Measurements from ENCODE around the gene CBLC. TPM values are rescaled to one million over a fixed set of nuclear protein-coding genes. Genes with fewer than 3 reads are reported as not detected.

CBLC gene
- total and polyA plus RNA-seq, 10 of the 15 experiments (the other 5 are each of a cell fraction or from before 2014, with no cell fraction given), result not detected

GRCh38 chr19:44795398-44795987 lies 17.8 kb downstream of the CBLC start (continued):
- TF ChIP-seq, protein P1, sequence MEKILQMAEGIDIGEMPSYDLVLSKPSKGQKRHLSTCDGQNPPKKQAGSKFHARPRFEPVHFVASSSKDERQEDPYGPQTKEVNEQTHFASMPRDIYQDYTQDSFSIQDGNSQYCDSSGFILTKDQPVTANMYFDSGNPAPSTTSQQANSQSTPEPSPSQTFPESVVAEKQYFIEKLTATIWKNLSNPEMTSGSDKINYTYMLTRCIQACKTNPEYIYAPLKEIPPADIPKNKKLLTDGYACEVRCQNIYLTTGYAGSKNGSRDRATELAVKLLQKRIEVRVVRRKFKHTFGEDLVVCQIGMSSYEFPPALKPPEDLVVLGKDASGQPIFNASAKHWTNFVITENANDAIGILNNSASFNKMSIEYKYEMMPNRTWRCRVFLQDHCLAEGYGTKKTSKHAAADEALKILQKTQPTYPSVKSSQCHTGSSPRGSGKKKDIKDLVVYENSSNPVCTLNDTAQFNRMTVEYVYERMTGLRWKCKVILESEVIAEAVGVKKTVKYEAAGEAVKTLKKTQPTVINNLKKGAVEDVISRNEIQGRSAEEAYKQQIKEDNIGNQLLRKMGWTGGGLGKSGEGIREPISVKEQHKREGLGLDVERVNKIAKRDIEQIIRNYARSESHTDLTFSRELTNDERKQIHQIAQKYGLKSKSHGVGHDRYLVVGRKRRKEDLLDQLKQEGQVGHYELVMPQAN (conservative IDR thresholded peaks at IDR 0.05), result no peak

DNA sequence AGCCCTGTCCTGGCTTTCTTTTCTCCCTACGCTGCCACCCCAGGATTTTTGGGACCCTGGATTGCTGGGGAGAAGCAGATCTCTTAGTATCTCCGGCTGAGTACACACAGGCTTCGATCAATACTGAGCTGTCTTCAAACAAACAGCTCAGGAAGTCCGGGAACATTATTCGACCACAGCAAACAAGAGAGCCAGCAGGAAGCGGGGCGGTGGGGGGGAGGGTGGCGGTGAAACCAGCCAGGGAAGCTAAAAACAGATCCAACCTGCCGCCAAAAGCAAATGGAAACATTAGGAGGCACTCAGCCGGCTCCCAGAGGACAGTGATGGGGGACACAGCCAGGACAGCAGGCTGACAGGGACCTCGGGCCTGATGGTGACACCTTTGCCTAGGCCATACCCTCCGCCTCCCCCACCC lies 19.0 kb downstream of the CBLC start:
- ATAC-seq (no peak), FAIRE-seq (no peak)
- TF ChIP-seq RUNX3 (IDR thresholded peaks at IDR 0.05; ENCODE audit: low read length), result 0 out of 2 replicates have a peak, but pooled peaks have one; percentile 16
- TF ChIP-seq IKZF1 (conservative IDR thresholded peaks at IDR 0.05), result no peak

More for the DNA sequence above, 19.0 kb downstream of the CBLC start:
- peaks cover 26% of the 10 kb centered on the region for H3K4me1 ChIP-seq (ENCODE audit: control insufficient read depth, insufficient read depth, low read length)
- H3K27me3 ChIP-seq (replicated peaks in 1 of 2; ENCODE audit: control insufficient read depth in 2 of 2, insufficient read depth in 2 of 2, low read length in 1 of 2), result no peaks in the 10 kb centered on the region
- H3K9me3 ChIP-seq (replicated peaks; ENCODE audit: control insufficient read depth, insufficient read depth, low read length), result no peaks in the 10 kb centered on the region
- in situ Hi-C loops (cut with MboI), result no loop called here
- H3K27ac ChIP-seq (ENCODE audit: control insufficient read depth, insufficient read depth), result peak overlapping the region; percentile 44; the same call in 1 of the 2 replicates
- ChIA-PET RAD21 (ENCODE audit: unreplicated experiment) (interaction anchor here (0.6 to 1.3 kb wide), 2 partner anchors 50 to 142 kb away, joined by 3 read pairs; partner anchors contain the start of gene NECTIN2), SMC1A (ENCODE audit: uncharacterized antibody, unreplicated experiment) (interaction anchor here (0.9 to 2.2 kb wide), 3 partner anchors 12 to 72 kb away, joined by 3 to 7 read pairs (median 4); no protein-coding TSS in a partner anchor), CTCF (interaction anchor here (0.7 to 4.1 kb wide), 4 partner anchors 12 to 320 kb away, joined by 3 to 24 read pairs (median 4); no protein-coding TSS in a partner anchor), POLR2A (no interaction called here)
- H4K20me1 ChIP-seq (ENCODE audit: control insufficient read depth, insufficient read depth), result no peaks in the 10 kb centered on the region
- DNase-seq (ENCODE audit: low read depth, low spot score), result no peak
- no TSS peak for BruUV-seq (replicated peaks)
- peak overlapping the region; percentile 71 for H2AFZ ChIP-seq (ENCODE audit: control insufficient read depth, low read depth, low read length)
- H3K36me3 ChIP-seq (ENCODE audit: control insufficient read depth in 2 of 2, insufficient read depth in 2 of 2, low read length in 1 of 2), result no peaks in the 10 kb centered on the region
- intact Hi-C loops (cut with micrococcal nuclease; ENCODE audit: unreplicated experiment), result no loop called here
- H3K4me2 ChIP-seq (ENCODE audit: control insufficient read depth, insufficient read depth), result 0 out of 2 replicates have a peak overlapping the region, but pooled peaks have one; percentile 9
- H3K4me3 ChIP-seq, result no peak overlapping the region
- WGBS (ENCODE audit: insufficient coverage, insufficient replicate concordance, low lambda C conversion rate, missing lambda C conversion rate), result 39% methylated on average over 12 of the region's 12 CpGs
- no peaks in the 10 kb centered on the region for H3K79me2 ChIP-seq (ENCODE audit: control insufficient read depth, insufficient read depth, low read length)
- peak overlapping the region; percentile 27; the same call in 1 of the 2 replicates for H3K9ac ChIP-seq (ENCODE audit: control insufficient read depth, insufficient read depth, low read length)

Measured in GM12878 (cell line).